ENCODE results near the gene ART3. TPM values are rescaled to one million over a fixed set of nuclear protein-coding genes. Genes with fewer than 3 reads are reported as not detected.

ART3 gene
- total RNA-seq, result 1 to 10 TPM; 1.6 to 1.8 TPM

- Histone ChIP-seq H3K9ac (ENCODE audit: low read depth in 2 of 2, low read length in 2 of 2) (no peak within 1 kb of the TSS), H3K4me3 (no peak within 1 kb of the TSS), H3K27me3 (no peaks in the 10 kb centered on the region), H3K9me3 (no peaks in the 10 kb centered on the region), H3K27ac (no peak within 1 kb of the TSS), H3K4me1 (no peaks in the 10 kb centered on the region), H3K36me3 (no peaks in the 10 kb centered on the region)
- no peak for TF ChIP-seq CTCF (IDR thresholded peaks at IDR 0.05)
- intact Hi-C loops (cut with DNase I), result no loop called here
- no peak for DNase-seq
Observed at GRCh38 chr4:76074468-76074867, at the start of gene ART3. Gene ART3 (plus strand): TSS chr4:76074709. CDS start chr4:76075890, 1,181 bp downstream.

- no peak for DNase-seq
- no peaks in the 10 kb centered on the region for H3K4me1 ChIP-seq
- peak overlapping the region in 1 of 2 donors; percentile 26 for H3K9ac ChIP-seq (ENCODE audit: low read depth in 2 of 2, low read length in 2 of 2)
- no peaks in the 10 kb centered on the region for H3K9me3 ChIP-seq
- no peak for TF ChIP-seq CTCF (IDR thresholded peaks at IDR 0.05)
- H3K36me3 ChIP-seq, result no peaks in the 10 kb centered on the region
- no peaks in the 10 kb centered on the region for H3K27me3 ChIP-seq
- intact Hi-C loops (cut with DNase I), result no loop called here
- H3K4me3 ChIP-seq, result peak overlapping the region; percentile 17
- no peak overlapping the region for H3K27ac ChIP-seq
Observed at GRCh38 chr4:76028350-76028765, 46.2 kb upstream of the ART3 start.

- H3K9me3 ChIP-seq, result no peaks in the 10 kb centered on the region
- intact Hi-C loops (cut with DNase I), result no loop called here
- no peak for DNase-seq
- H3K27me3 ChIP-seq, result no peaks in the 10 kb centered on the region
- no peak overlapping the region for H3K27ac ChIP-seq
- TF ChIP-seq CTCF (IDR thresholded peaks at IDR 0.05), result no peak
- no peaks in the 10 kb centered on the region for H3K4me1 ChIP-seq
- H3K9ac ChIP-seq (ENCODE audit: low read depth in 2 of 2, low read length in 2 of 2), result no peak overlapping the region
- H3K36me3 ChIP-seq, result no peaks in the 10 kb centered on the region
- H3K4me3 ChIP-seq, result no peak overlapping the region
Observed at GRCh38 chr4:76029300-76029699, 45.2 kb upstream of the ART3 start.

GRCh38 chr4:76035141-76035540 lies 39.4 kb upstream of the ART3 start:
- TF ChIP-seq CTCF (IDR thresholded peaks at IDR 0.05), result no peak
- DNase-seq, result no peak
- Histone ChIP-seq H3K9me3 (no peaks in the 10 kb centered on the region), H3K27me3 (no peaks in the 10 kb centered on the region), H3K9ac (ENCODE audit: low read depth in 2 of 2, low read length in 2 of 2) (no peak overlapping the region), H3K36me3 (no peaks in the 10 kb centered on the region), H3K4me1 (no peaks in the 10 kb centered on the region), H3K4me3 (no peak overlapping the region), H3K27ac (no peak overlapping the region)
- intact Hi-C loops (cut with DNase I), result no loop called here

- intact Hi-C loops (cut with DNase I), result no loop called here
- no peak for DNase-seq
- H3K36me3 ChIP-seq, result no peaks in the 10 kb centered on the region
- no peak within 1 kb of the TSS for H3K9ac ChIP-seq (ENCODE audit: low read depth in 2 of 2, low read length in 2 of 2)
- no peaks in the 10 kb centered on the region for H3K27me3 ChIP-seq
- H3K9me3 ChIP-seq, result no peaks in the 10 kb centered on the region
- no peaks in the 10 kb centered on the region for H3K4me1 ChIP-seq
- no peak within 1 kb of the TSS for H3K27ac ChIP-seq
- no peak for TF ChIP-seq CTCF (IDR thresholded peaks at IDR 0.05)
- H3K4me3 ChIP-seq, result no peak within 1 kb of the TSS
Observed at GRCh38 chr4:76035799-76036380, 38.6 kb upstream of the ART3 start, which contains the start of gene CXCL11. Gene CXCL11 (minus strand): TSS chr4:76036070. CDS start chr4:76035987, 83 bp downstream.

Measured in colonic mucosa (tissue), 4 donors.